ENCODE data around the gene ZCCHC2.

DNA sequence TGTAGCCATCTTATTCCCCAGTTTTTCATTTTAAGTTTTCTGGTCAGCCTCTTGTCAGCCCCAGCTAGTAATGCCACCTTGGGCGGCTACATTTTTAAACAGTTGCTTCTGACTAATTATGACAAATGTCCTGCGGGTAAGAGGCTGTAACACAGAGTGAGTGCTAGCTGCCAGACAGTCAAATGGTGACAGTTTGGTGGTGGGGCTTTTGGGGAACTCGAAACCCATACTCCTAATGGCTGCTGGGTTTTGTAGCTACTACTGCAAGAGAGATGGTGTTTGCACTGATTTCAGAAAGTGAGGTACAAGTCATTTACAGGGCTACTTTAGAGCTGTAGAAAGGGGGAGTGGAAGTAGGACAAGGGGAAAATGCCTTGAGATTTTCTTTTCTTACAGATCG is 48.2 kb downstream of the ZCCHC2 start:
- TF ChIP-seq, protein P1, sequence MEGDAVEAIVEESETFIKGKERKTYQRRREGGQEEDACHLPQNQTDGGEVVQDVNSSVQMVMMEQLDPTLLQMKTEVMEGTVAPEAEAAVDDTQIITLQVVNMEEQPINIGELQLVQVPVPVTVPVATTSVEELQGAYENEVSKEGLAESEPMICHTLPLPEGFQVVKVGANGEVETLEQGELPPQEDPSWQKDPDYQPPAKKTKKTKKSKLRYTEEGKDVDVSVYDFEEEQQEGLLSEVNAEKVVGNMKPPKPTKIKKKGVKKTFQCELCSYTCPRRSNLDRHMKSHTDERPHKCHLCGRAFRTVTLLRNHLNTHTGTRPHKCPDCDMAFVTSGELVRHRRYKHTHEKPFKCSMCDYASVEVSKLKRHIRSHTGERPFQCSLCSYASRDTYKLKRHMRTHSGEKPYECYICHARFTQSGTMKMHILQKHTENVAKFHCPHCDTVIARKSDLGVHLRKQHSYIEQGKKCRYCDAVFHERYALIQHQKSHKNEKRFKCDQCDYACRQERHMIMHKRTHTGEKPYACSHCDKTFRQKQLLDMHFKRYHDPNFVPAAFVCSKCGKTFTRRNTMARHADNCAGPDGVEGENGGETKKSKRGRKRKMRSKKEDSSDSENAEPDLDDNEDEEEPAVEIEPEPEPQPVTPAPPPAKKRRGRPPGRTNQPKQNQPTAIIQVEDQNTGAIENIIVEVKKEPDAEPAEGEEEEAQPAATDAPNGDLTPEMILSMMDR (IDR thresholded peaks at IDR 0.05): no peak
- no peak for TF ChIP-seq EP300 (IDR thresholded peaks at IDR 0.05; ENCODE audit: low read depth)
- TF ChIP-seq POLR2A (IDR thresholded peaks at IDR 0.05): no peak
- no peak for TF ChIP-seq POLR2AphosphoS5 (IDR thresholded peaks at IDR 0.05)

Measured in transverse colon (tissue), 4 donors.